ENCODE measurements around the gene MIOX. TPM values are rescaled to one million over a fixed set of nuclear protein-coding genes. Genes with fewer than 3 reads are reported as not detected.

Gene MIOX
- total RNA-seq, 1 donor from 2014 or later: 0.98 TPM

DNA sequence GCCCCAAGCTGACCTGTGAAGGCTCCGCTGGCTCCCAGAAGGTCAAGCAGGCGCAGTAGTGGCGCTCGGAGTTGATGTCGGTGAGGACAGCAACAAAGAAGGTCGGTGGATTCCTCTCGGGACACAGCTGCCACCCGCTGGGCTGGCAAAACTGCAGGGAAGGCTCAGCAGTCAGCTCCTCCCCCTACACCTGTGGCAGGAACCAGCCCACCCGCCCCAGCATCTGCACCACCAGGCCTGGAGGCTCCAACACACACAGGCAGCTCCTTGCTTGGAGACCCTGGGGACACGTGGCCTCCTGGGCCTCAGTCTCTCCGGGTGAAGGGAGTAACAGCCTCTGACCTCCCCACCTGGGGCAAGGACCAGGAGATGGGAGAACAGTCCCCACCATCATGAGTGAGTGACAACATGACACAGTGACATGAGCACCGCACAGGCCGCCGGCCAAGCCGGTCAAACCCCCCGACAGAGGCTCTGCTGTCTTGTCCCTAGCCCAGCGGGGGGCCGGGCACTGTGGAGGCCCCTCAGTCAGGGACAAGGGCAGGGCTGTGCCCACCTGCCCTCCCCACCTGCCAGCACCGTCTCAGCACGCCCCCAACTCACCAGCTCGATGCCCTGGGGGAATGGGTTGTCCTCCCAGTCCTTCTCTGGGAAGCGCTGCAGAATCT is 18.8 kb upstream of the MIOX start:
- Mint-ChIP-seq H3K4me3 (ENCODE audit: low read depth) (no peak overlapping the region), H3K27ac (no peak overlapping the region), H3K36me3 (ENCODE audit: insufficient read depth) (peaks cover 6% of the 10 kb centered on the region), H3K9me3 (ENCODE audit: low read depth) (no peaks in the 10 kb centered on the region), H3K4me1 (ENCODE audit: low read depth) (peaks cover 7% of the 10 kb centered on the region), H3K27me3 (no peaks in the 10 kb centered on the region)
- TF ChIP-seq, protein P1, sequence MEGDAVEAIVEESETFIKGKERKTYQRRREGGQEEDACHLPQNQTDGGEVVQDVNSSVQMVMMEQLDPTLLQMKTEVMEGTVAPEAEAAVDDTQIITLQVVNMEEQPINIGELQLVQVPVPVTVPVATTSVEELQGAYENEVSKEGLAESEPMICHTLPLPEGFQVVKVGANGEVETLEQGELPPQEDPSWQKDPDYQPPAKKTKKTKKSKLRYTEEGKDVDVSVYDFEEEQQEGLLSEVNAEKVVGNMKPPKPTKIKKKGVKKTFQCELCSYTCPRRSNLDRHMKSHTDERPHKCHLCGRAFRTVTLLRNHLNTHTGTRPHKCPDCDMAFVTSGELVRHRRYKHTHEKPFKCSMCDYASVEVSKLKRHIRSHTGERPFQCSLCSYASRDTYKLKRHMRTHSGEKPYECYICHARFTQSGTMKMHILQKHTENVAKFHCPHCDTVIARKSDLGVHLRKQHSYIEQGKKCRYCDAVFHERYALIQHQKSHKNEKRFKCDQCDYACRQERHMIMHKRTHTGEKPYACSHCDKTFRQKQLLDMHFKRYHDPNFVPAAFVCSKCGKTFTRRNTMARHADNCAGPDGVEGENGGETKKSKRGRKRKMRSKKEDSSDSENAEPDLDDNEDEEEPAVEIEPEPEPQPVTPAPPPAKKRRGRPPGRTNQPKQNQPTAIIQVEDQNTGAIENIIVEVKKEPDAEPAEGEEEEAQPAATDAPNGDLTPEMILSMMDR (IDR thresholded peaks at IDR 0.05; ENCODE audit: unreplicated experiment): no peak
- no peak for DNase-seq (ENCODE audit: low spot score, unreplicated experiment)

DNA sequence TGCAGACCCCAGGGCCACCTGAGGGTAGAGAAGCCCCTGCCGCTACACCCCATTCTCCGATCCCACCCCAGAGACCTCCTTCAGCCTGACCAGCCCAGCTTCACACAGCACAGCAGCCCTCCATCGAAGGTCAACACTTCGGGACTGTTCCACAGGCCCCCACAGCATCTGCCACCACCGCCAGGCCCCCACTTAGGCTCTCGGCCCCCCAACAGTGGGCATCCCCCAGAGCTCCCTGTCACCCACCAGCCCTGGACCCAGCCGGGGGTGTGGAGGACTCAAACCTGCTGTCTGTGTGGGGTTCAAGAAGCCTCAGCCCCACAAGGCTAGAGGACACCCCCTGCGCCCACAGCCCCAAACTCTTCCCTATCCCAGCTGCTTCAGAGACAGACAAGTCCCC is 18.0 kb upstream of the MIOX start:
- Mint-ChIP-seq H3K9me3 (ENCODE audit: low read depth) (no peaks in the 10 kb centered on the region), H3K4me3 (ENCODE audit: low read depth) (no peak overlapping the region), H3K4me1 (ENCODE audit: low read depth) (peaks cover 14% of the 10 kb centered on the region), H3K27ac (no peak overlapping the region), H3K27me3 (no peaks in the 10 kb centered on the region), H3K36me3 (ENCODE audit: insufficient read depth) (peaks cover 4% of the 10 kb centered on the region)
- no peak for DNase-seq (ENCODE audit: low spot score, unreplicated experiment)
- TF ChIP-seq, protein P1 (IDR thresholded peaks at IDR 0.05; ENCODE audit: unreplicated experiment): no peak

DNA sequence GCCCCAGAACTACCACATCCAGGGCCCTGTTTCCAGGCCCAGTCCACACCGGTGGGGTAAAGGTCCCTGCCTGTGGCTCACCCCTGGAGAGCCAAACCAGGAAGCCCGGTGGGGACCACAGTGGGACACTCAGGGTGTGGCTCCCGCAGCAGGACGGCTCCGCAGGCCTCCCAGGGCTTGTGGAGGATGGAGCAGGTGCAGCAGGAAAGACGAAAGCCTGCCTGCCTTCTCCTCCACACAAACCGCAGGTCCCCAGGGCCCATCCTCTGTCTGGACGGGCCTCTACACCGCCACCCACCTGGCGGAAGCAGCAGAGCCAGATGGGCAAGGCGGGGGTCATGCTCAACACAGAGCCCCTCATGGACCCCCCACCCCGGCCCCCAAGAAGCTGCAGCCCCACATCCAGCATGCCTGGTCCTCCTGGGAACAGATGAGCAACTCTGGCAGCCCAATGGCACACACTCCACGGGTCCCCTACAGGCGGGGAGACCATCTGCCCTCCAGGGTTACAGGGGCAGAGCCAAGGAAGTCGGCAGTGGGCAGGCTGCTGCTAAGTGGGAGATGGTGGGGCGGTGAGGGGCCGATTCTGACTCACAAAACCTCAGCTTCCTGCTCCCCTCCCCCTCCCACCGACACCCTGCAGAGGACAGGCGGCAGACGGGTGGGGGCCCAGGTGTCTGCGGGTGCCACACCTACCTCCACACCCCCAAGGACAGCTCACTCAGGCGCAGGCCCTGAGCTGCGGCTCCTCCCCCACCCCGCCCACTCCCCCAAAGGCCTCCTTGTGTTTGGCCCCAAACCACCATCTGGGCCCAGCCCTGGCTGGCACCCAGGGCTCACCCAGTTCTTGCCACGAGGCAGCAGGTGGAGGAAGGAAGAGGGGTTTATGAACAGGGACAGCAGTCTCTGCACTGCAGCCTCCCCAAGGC is 17.0 kb upstream of the MIOX start:
- peaks cover 20% of the 10 kb centered on the region for H3K4me1 Mint-ChIP-seq (ENCODE audit: low read depth)
- peaks cover 3% of the 10 kb centered on the region for H3K36me3 Mint-ChIP-seq (ENCODE audit: insufficient read depth)
- H3K27ac Mint-ChIP-seq: no peak overlapping the region
- no peaks in the 10 kb centered on the region for H3K27me3 Mint-ChIP-seq
- no peaks in the 10 kb centered on the region for H3K9me3 Mint-ChIP-seq (ENCODE audit: low read depth)
- no peak for DNase-seq (ENCODE audit: low spot score, unreplicated experiment)
- H3K4me3 Mint-ChIP-seq (ENCODE audit: low read depth): no peak overlapping the region
- TF ChIP-seq, protein P1 (IDR thresholded peaks at IDR 0.05; ENCODE audit: unreplicated experiment): no peak

DNA sequence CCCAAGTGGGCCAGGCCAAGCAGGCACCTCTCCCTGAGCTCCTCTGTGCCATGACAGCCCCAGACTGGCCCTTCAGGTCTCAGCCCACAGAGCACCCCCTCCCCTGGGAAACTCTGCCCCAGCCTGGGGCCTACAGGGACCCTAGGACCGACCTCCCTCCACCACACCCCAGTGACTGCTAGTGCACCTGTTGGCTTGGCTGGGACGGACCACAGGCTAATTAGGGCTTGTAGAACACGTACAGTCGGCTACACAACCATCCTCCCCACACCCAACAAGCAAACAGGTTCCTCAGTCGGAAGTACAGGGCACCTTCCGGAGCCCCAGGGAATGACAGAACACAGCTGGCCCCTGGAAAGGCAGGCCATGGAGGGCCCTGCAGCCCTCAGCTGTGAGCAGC is 16.2 kb upstream of the MIOX start:
- H3K4me3 Mint-ChIP-seq (ENCODE audit: low read depth): no peak overlapping the region
- DNase-seq (ENCODE audit: low spot score, unreplicated experiment): no peak
- no peak overlapping the region for H3K27ac Mint-ChIP-seq
- H3K9me3 Mint-ChIP-seq (ENCODE audit: low read depth): no peaks in the 10 kb centered on the region
- TF ChIP-seq, protein P1 (IDR thresholded peaks at IDR 0.05; ENCODE audit: unreplicated experiment): no peak
- peaks cover 21% of the 10 kb centered on the region for H3K4me1 Mint-ChIP-seq (ENCODE audit: low read depth)
- peaks cover 3% of the 10 kb centered on the region for H3K36me3 Mint-ChIP-seq (ENCODE audit: insufficient read depth)
- H3K27me3 Mint-ChIP-seq: no peaks in the 10 kb centered on the region

DNA sequence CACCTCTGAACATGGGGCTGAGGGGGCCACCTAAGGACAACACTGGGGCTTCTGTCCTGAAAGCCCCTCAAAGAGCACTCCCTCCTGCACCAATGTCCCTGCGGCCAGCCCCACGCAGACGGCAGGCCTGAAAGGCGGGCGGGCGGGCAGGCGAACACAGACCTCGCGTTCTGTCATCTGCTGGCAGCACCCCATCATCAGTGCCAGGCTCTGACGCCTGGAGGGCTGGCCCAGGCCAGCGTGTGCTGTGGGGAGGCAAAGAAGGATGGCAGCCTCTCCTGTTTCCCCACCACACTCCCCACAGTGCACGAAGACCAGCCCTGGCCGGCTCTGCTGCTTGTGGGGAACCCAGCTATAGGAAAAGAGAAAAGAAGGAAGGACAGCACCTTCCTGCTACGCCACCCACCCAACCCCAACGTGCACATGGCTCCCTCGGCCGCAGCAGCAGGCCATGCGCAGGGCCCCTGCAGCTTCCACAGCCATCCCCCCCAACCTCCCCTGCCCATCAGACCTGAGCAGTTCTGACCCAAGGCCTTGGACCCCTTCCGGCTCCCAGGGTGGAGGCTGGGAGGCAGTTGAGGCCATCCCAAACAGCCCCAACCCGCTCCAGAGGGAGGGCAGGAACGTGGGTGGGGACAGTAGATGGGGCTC is 15.3 kb upstream of the MIOX start:
- Mint-ChIP-seq H3K27ac (no peak overlapping the region), H3K4me3 (ENCODE audit: low read depth) (no peak overlapping the region), H3K27me3 (no peaks in the 10 kb centered on the region), H3K9me3 (ENCODE audit: low read depth) (no peaks in the 10 kb centered on the region), H3K4me1 (ENCODE audit: low read depth) (peaks cover 22% of the 10 kb centered on the region), H3K36me3 (ENCODE audit: insufficient read depth) (peaks cover 3% of the 10 kb centered on the region)
- TF ChIP-seq, protein P1 (IDR thresholded peaks at IDR 0.05; ENCODE audit: unreplicated experiment): no peak
- DNase-seq (ENCODE audit: low spot score, unreplicated experiment): no peak
